ENCODE results near the gene HPGD.

Gene HPGD

GRCh38 chr4:174517502-174518445, 4.5 kb downstream of the HPGD start:
- no peak for TF ChIP-seq CTCF (IDR thresholded peaks at IDR 0.05; ENCODE audit: low read depth, low read length)
- H3K4me3 ChIP-seq (replicated peaks in 1 of 2; ENCODE audit: low read depth in 2 of 2, low read length in 2 of 2) = no peak overlapping the region
- no peak for DNase-seq (ENCODE audit: low read depth in 2 of 2)

- no peak for DNase-seq (ENCODE audit: low read depth in 2 of 2)
- no peak for TF ChIP-seq CTCF (IDR thresholded peaks at IDR 0.05; ENCODE audit: low read depth, low read length)
Observed at GRCh38 chr4:174516794-174517193, 5.5 kb downstream of the HPGD start.

GRCh38 chr4:174516345-174516744, 5.9 kb downstream of the HPGD start:
- TF ChIP-seq CTCF (IDR thresholded peaks at IDR 0.05; ENCODE audit: low read depth, low read length) = no peak
- DNase-seq (ENCODE audit: low read depth in 2 of 2) = no peak
- no peak overlapping the region for H3K4me3 ChIP-seq (replicated peaks in 1 of 2; ENCODE audit: low read depth in 2 of 2, low read length in 2 of 2)

More at GRCh38 chr4:174516794-174517193, 5.5 kb downstream of the HPGD start:
- no peak overlapping the region for H3K4me3 ChIP-seq (replicated peaks in 1 of 2; ENCODE audit: low read depth in 2 of 2, low read length in 2 of 2)

- DNase-seq (ENCODE audit: low read depth in 2 of 2) = no peak
- H3K4me3 ChIP-seq (replicated peaks in 1 of 2; ENCODE audit: low read depth in 2 of 2, low read length in 2 of 2) = no peak overlapping the region
- TF ChIP-seq CTCF (IDR thresholded peaks at IDR 0.05; ENCODE audit: low read depth, low read length) = no peak
Observed at GRCh38 chr4:174512745-174513144, 9.5 kb downstream of the HPGD start.

- H3K4me3 ChIP-seq (replicated peaks in 1 of 2; ENCODE audit: low read depth in 2 of 2, low read length in 2 of 2) = no peak overlapping the region
- no peak for TF ChIP-seq CTCF (IDR thresholded peaks at IDR 0.05; ENCODE audit: low read depth, low read length)
- DNase-seq (ENCODE audit: low read depth in 2 of 2) = no peak
Observed at GRCh38 chr4:174505892-174506291, 16.4 kb downstream of the HPGD start.

GRCh38 chr4:174505007-174505406, 17.3 kb downstream of the HPGD start:
- DNase-seq (ENCODE audit: low read depth in 2 of 2) = no peak
- no peak for TF ChIP-seq CTCF (IDR thresholded peaks at IDR 0.05; ENCODE audit: low read depth, low read length)
- H3K4me3 ChIP-seq (replicated peaks in 1 of 2; ENCODE audit: low read depth in 2 of 2, low read length in 2 of 2) = no peak overlapping the region

All from cardiac fibroblast (primary cell).